Gastroesophageal sphincter (tissue), 4 donors: Measurements from ENCODE around the gene ZNRD2. TPM values are rescaled to one million over a fixed set of nuclear protein-coding genes. Genes with fewer than 3 reads are reported as not detected.

Experiments used
- ATAC-seq: fragments of 150-250 bp; one replicate; pipeline ENCODE4 v1.9.1; 2016; ENCODE audit warnings: mild to moderate bottlenecking, moderate library complexity
- H3K27ac ChIP-seq, 4 donors: fragments of 200-600 bp; sonication (generic) in 3 of 4; 1 replicate in 3 of 4; 2 replicates in 1 of 4; pipeline ENCODE4 v1.5.1; 2016 to 2019
- H3K27me3 ChIP-seq: fragments of 200-600 bp; sonication (generic); one replicate; pipeline ENCODE4 v1.5.1; 2019
- H3K36me3 ChIP-seq, 2 donors: fragments of 200-600 bp; sonication (generic); one replicate each; pipeline ENCODE4 v1.5.1; 2019; ENCODE audit warnings: control low read depth in 1 of 2
- H3K4me1 ChIP-seq, 3 donors: fragments of 200-600 bp; sonication (generic); 1 replicate in 2 of 3; 2 replicates in 1 of 3; pipeline ENCODE4 v1.5.1; 2016 to 2019; ENCODE audit warnings: control low read depth in 2 of 3
- H3K4me3 ChIP-seq, 2 donors: fragments of 200-600 bp; sonication (generic); one replicate each; pipeline ENCODE4 v1.5.1; 2019; ENCODE audit warnings: mild to moderate bottlenecking in 1 of 2, moderate library complexity in 1 of 2
- H3K9me3 ChIP-seq, 3 donors: fragments of 200-600 bp; sonication (generic); one replicate each; pipeline ENCODE4 v1.5.1; 2017 to 2019; ENCODE audit warnings: control low read depth in 2 of 3
- CTCF ChIP-seq, 4 experiments: fragments of 200-600 bp in 2 of 4; fragments of 450-650 bp in 2 of 4; sonication (generic) in 1 of 4; IDR thresholded peaks; one replicate each; pipeline ENCODE4 v1.5.1; 2017 to 2019; ENCODE audit warnings: antibody characterized with exemption in 4 of 4, mild to moderate bottlenecking in 2 of 4, moderate library complexity in 2 of 4
- EP300 ChIP-seq: sonication (generic); formaldehyde crosslinking; IDR thresholded peaks from one replicate; pipeline ENCODE4 v1.6.1; 2017; ENCODE audit warnings: antibody characterized with exemption, mild to moderate bottlenecking
- POLR2A ChIP-seq, 2 donors: fragments of 450-650 bp; IDR thresholded peaks; one replicate each; pipeline ENCODE4 v1.6.1; 2017; ENCODE audit warnings: antibody characterized with exemption in 2 of 2, mild to moderate bottlenecking in 2 of 2, moderate library complexity in 1 of 2
- POLR2AphosphoS5 ChIP-seq: sonication (generic); formaldehyde crosslinking; IDR thresholded peaks from one replicate; pipeline ENCODE4 v1.6.1; 2017; ENCODE audit warnings: antibody characterized with exemption
- WGBS, 2 donors: methylation state at CpG; one replicate each; pipeline ENCODE4 v1.1.5; 2018; ENCODE audit warnings: low coverage in 1 of 2; 5-methylcytosine and 5-hydroxymethylcytosine counted together
- total RNA-seq, 4 donors: library from RNA; depleted of rRNA; stranded (reverse); fragments of >200 nt; gene quantifications; one replicate each; pipeline ENCODE4 v1.1.0, GENCODE V29; 2016

ZNRD2 gene
- total RNA-seq, 4 donors from 2014 or later = 38.4 to 73.5 (median 43.5) TPM

GRCh38 chr11:65529475-65530156 lies 40.7 kb upstream of the ZNRD2 start:
- ATAC-seq = no peak

GRCh38 chr11:65530157-65530496 lies 40.1 kb upstream of the ZNRD2 start:
- peak overlapping the region in 2 of 4 donors; percentile 4 to 19 for H3K27ac ChIP-seq
- H3K9me3 ChIP-seq = no peaks in the 10 kb centered on the region
- no peak overlapping the region for H3K4me3 ChIP-seq
- WGBS, 2 donors = 73 to 83% methylated on average over 1 to 3 of the region's 5 CpGs
- TF ChIP-seq EP300 (no peak), POLR2AphosphoS5 (no peak), POLR2A (IDR thresholded peaks at IDR 0.05) (no peak), CTCF (IDR thresholded peaks at IDR 0.05) (no peak)
- no peak for ATAC-seq
- H3K4me1 ChIP-seq = peaks cover 3 to 50% (median 8%) of the 10 kb centered on the region in 3 donors
- no peaks in the 10 kb centered on the region for H3K27me3 ChIP-seq
- peaks cover 0 to 92% of the 10 kb centered on the region in 2 donors for H3K36me3 ChIP-seq

More at GRCh38 chr11:65529475-65530156, 40.7 kb upstream of the ZNRD2 start:
- H3K4me1 ChIP-seq = peaks cover 3 to 50% (median 8%) of the 10 kb centered on the region in 3 donors
- WGBS, 2 donors = 46% methylated on average over 2 of the region's 10 CpGs; no CpG with 5 or more reads in 1 of the 2 donors
- no peaks in the 10 kb centered on the region for H3K9me3 ChIP-seq
- TF ChIP-seq CTCF (IDR thresholded peaks at IDR 0.05) = no peak
- TF ChIP-seq EP300 = no peak
- peak overlapping the region in 2 of 4 donors; percentile 12 to 14 for H3K27ac ChIP-seq
- no peak overlapping the region for H3K4me3 ChIP-seq
- peaks cover 0 to 87% of the 10 kb centered on the region in 2 donors for H3K36me3 ChIP-seq
- H3K27me3 ChIP-seq = no peaks in the 10 kb centered on the region

DNA sequence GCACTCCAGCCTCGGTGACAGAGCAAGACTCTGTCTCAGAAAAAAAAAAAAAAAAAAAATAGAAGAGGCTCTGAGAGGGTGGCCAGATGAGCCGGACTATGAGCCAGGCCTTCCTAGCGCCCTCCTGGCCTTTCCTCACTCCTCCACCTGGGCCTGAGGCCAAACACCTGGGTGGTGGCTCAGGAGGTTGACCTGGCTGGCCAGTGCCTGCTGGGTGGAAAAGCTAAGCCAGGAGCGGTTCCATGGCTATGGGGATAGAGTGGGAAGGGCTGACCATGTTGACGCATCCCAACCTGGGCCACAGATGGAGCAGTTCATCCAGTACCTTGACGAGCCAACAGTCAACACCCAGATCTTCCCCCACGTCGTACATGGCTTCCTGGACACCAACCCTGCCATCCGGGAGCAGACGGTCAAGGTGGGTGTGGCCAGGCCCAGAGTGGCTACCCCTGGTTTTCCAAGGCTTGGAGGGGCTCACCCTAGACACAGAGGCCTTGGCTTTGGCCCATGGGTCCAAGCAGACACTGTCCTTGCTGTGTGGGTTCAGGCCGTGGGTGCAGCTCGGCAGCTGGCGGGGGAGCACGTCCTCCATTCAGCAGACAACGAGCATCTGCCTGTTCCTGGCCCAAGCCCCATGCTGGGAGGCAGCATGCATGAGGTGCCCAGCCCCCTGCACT lies 37.8 kb upstream of the ZNRD2 start:
- Histone ChIP-seq H3K4me1 (peaks cover 0 to 30% (median 0%) of the 10 kb centered on the region in 3 donors), H3K27me3 (no peaks in the 10 kb centered on the region), H3K4me3 (no peak overlapping the region), H3K9me3 (no peaks in the 10 kb centered on the region), H3K36me3 (peaks cover 0 to 100% of the 10 kb centered on the region in 2 donors), H3K27ac (peak overlapping the region in 2 of 4 donors; percentile 9 to 12)
- ATAC-seq = peak; percentile 60
- WGBS, 2 donors = 48 to 84% methylated on average over 3 to 4 of the region's 15 CpGs
- no peak for TF ChIP-seq EP300

- TF ChIP-seq POLR2A (IDR thresholded peaks at IDR 0.05) = no peak
- no peak for TF ChIP-seq POLR2AphosphoS5
- no peak for TF ChIP-seq CTCF (IDR thresholded peaks at IDR 0.05)
- no peak for TF ChIP-seq EP300
- Histone ChIP-seq H3K9me3 (no peaks in the 10 kb centered on the region), H3K4me3 (no peak overlapping the region), H3K27ac (no peak overlapping the region), H3K27me3 (no peaks in the 10 kb centered on the region), H3K36me3 (peaks cover 0 to 94% of the 10 kb centered on the region in 2 donors), H3K4me1 (peaks cover 0 to 36% (median 10%) of the 10 kb centered on the region in 3 donors)
- no peak for ATAC-seq
- WGBS, 2 donors = 0% methylated on average over 1 of the region's 9 CpGs; no CpG with 5 or more reads in 1 of the 2 donors
Measured at GRCh38 chr11:65535102-65535501, 35.2 kb upstream of the ZNRD2 start.

DNA sequence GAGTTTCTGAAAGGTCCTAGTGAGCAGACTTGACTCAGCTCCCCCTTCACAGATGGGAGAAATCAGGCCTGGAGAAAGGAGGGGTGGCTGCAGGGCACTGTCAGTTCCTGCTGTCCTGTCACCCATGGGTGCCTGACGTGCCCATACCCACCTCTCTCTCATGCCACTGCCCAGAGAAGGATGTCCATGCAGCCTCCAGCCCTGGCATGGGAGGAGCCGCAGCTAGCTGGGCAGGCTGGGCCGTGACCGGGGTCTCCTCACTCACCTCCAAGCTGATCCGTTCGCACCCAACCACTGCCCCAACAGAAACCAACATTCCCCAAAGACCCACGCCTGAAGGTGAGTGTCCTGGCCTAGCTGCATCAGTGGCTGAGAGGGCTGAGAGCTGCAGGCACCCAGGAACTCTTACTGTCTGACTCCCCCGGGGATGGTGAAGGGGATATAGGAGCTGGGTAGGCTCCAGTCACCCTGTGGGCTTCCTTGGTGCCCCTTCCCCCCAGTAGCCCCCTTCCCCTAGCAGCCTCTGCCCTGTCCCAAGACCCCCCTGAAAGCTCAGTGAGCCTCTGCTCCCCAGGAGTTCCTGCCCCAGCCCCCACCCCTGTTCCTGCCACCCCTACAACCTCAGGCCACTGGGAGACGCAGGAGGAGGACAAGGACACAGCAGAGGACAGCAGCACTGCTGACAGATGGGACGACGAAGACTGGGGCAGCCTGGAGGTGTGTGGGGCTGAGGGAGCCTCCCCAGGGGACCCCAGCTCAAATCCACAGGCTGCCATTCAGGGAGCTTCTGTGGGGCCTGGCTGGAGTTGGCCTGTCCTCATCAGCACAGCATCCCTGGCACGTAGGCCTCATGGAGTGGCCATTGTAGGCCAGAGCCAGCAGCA lies 33.6 kb upstream of the ZNRD2 start:
- WGBS, 2 donors = no CpG with 5 or more reads among the region's 12 CpGs
- no peak for ATAC-seq
- H3K27ac ChIP-seq = peak overlapping the region in 2 of 4 donors; percentile 2 to 34
- TF ChIP-seq EP300 (no peak), CTCF (IDR thresholded peaks at IDR 0.05) (no peak), POLR2AphosphoS5 (no peak), POLR2A (IDR thresholded peaks at IDR 0.05) (no peak)
- H3K27me3 ChIP-seq = no peaks in the 10 kb centered on the region
- H3K9me3 ChIP-seq = no peaks in the 10 kb centered on the region
- peaks cover 0 to 45% (median 21%) of the 10 kb centered on the region in 3 donors for H3K4me1 ChIP-seq
- peaks cover 0 to 79% of the 10 kb centered on the region in 2 donors for H3K36me3 ChIP-seq
- H3K4me3 ChIP-seq = no peak overlapping the region
